Fibroblast of peridontal ligament (primary cell): ENCODE results near the gene EVI5.

ENCODE experiments used
- DNase-seq: peaks from one replicate; pipeline ENCODE4 v3.0.0-alpha.2; 2010; ENCODE audit errors: extremely low read depth

The EVI5 gene

DNA sequence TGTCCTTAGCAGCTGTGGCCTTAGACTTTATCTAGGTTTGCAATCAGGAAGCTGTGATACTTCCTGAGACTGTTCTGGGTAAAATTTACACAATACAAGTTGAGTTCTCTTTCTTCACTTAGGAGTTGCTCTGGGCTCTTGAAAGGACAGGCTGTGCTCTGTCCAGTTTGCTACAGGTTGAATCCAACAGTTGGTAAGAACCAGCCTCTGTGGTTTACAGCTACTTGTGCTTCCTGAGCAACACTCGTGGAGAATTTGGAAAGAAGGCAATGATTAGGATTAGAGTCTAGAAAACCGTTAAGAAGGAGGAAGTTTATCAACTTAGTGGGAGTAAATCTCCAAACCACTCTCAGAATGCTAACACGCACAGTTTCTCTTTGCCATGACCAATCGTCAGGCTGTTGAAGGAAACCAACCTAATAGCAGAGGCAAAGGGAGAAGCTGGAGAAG, 325.0 kb downstream of the EVI5 start:
- DNase-seq: no peak
